GM19193 (cell line): ENCODE results near the gene PAK6.

Experiments used
- POLR2A ChIP-seq: IDR thresholded peaks from 4 replicates; pipeline ENCODE4 v1.6.1; 2011; ENCODE audit not compliant: insufficient read depth, insufficient read length; ENCODE audit errors: extremely low read depth

The PAK6 gene

GRCh38 chr15:40298216-40298935 lies 59.5 kb downstream of the PAK6 start:
- no peak for TF ChIP-seq POLR2A

- TF ChIP-seq POLR2A, result no peak
These were observed 61.5 kb downstream of the PAK6 start for GRCh38 chr15:40300367-40300766.

- no peak for TF ChIP-seq POLR2A
These were observed 61.9 kb downstream of the PAK6 start for GRCh38 chr15:40300771-40301170.

GRCh38 chr15:40301467-40302179 lies 62.8 kb downstream of the PAK6 start:
- TF ChIP-seq POLR2A, result no peak

- no peak for TF ChIP-seq POLR2A
These were observed 63.5 kb downstream of the PAK6 start for GRCh38 chr15:40302288-40302886.

- no peak for TF ChIP-seq POLR2A
These were observed 64.1 kb downstream of the PAK6 start for GRCh38 chr15:40302981-40303380.

GRCh38 chr15:40303576-40303975 lies 64.7 kb downstream of the PAK6 start:
- TF ChIP-seq POLR2A, result no peak

- TF ChIP-seq POLR2A, result no peak
These were observed 66.4 kb downstream of the PAK6 start for GRCh38 chr15:40305281-40305680.

GRCh38 chr15:40306371-40306770 lies 67.5 kb downstream of the PAK6 start:
- TF ChIP-seq POLR2A, result no peak

- no peak for TF ChIP-seq POLR2A
These were observed 68.0 kb downstream of the PAK6 start for GRCh38 chr15:40306908-40307307.

- peak; percentile 70 for TF ChIP-seq POLR2A
These were observed 68.8 kb downstream of the PAK6 start, which contains the start of gene PLCB2 for GRCh38 chr15:40307421-40308211. Gene PLCB2 (minus strand): TSS chr15:40307935. CDS start chr15:40307672, 263 bp downstream.

- TF ChIP-seq POLR2A, result no peak
These were observed 70.5 kb downstream of the PAK6 start for GRCh38 chr15:40309344-40309862.

GRCh38 chr15:40310001-40310959 lies 71.4 kb downstream of the PAK6 start:
- no peak for TF ChIP-seq POLR2A

- TF ChIP-seq POLR2A, result no peak
These were observed 72.1 kb downstream of the PAK6 start for GRCh38 chr15:40310993-40311392.
